Glutamatergic neuron (in vitro differentiated cells): ENCODE results near the gene SH3BP5. TPM values are rescaled to one million over a fixed set of nuclear protein-coding genes. Genes with fewer than 3 reads are reported as not detected.
"Not testable (repeated sequence)": the region's sequence is repeated elsewhere in the genome, so short reads cannot be mapped to it uniquely, and the experiment has no call there.

Source experiments
- DNase-seq: peaks from one replicate; pipeline ENCODE4 v3.0.0; 2022
- H3K27ac Mint-ChIP-seq: one replicate; pipeline ENCODE4 v1.8.0; 2020; ENCODE audit warnings: mild to moderate bottlenecking, mixed read lengths, inconsistent platforms; ENCODE audit not compliant: unreplicated experiment
- H3K27me3 Mint-ChIP-seq: one replicate; pipeline ENCODE4 v1.8.0; 2020; ENCODE audit warnings: mild to moderate bottlenecking, moderate library complexity, mixed read lengths, inconsistent platforms; ENCODE audit not compliant: unreplicated experiment
- H3K36me3 Mint-ChIP-seq: one replicate; pipeline ENCODE4 v1.8.0; 2020; ENCODE audit warnings: mild to moderate bottlenecking, mixed read lengths, inconsistent platforms; ENCODE audit not compliant: unreplicated experiment
- H3K4me1 Mint-ChIP-seq: one replicate; pipeline ENCODE4 v1.8.0; 2020; ENCODE audit warnings: mild to moderate bottlenecking, low read depth, mixed read lengths, inconsistent platforms; ENCODE audit not compliant: unreplicated experiment
- H3K4me3 Mint-ChIP-seq: one replicate; pipeline ENCODE4 v1.8.0; 2020; ENCODE audit warnings: mild to moderate bottlenecking, mixed read lengths, inconsistent platforms; ENCODE audit not compliant: unreplicated experiment
- H3K9me3 Mint-ChIP-seq: one replicate; pipeline ENCODE4 v1.8.0; 2020; ENCODE audit warnings: mild to moderate bottlenecking, moderate library complexity, mixed read lengths, inconsistent platforms; ENCODE audit not compliant: unreplicated experiment
- CTCF ChIP-seq: fragments of 200-600 bp; sonication (generic); IDR thresholded peaks from one replicate; pipeline ENCODE4 v1.5.0; 2021; ENCODE audit not compliant: partially characterized antibody, unreplicated experiment
- total RNA-seq: library from RNA; stranded (reverse); fragmentation: NEBNext Ultra II Directional; extraction: Animal tissue kit (Norgen Biotek cat#: 25700); gene quantifications from one replicate; pipeline ENCODE4 v1.2.1, GENCODE V29; 2021; ENCODE audit not compliant: unreplicated experiment

The SH3BP5 gene
- total RNA-seq, 1 donor from 2014 or later, result 25.3 TPM

- H3K27me3 Mint-ChIP-seq, result peaks cover 8% of the 10 kb centered on the region
- H3K27ac Mint-ChIP-seq, result no peak overlapping the region
- H3K36me3 Mint-ChIP-seq, result no peaks in the 10 kb centered on the region
Measured at GRCh38 chr3:15355086-15355485, 22.7 kb upstream of the SH3BP5 start.

GRCh38 chr3:15354485-15354884 lies 22.1 kb upstream of the SH3BP5 start:
- Mint-ChIP-seq H3K36me3 (no peaks in the 10 kb centered on the region), H3K4me1 (no peaks in the 10 kb centered on the region)
- no peak for DNase-seq

More at GRCh38 chr3:15355086-15355485, 22.7 kb upstream of the SH3BP5 start:
- no peak for TF ChIP-seq CTCF
- Mint-ChIP-seq H3K4me1 (no peaks in the 10 kb centered on the region), H3K4me3 (no peak overlapping the region), H3K9me3 (peaks cover 3% of the 10 kb centered on the region)
- no peak for DNase-seq

GRCh38 chr3:15350141-15350540 lies 17.8 kb upstream of the SH3BP5 start:
- Mint-ChIP-seq H3K9me3 (peaks cover 5% of the 10 kb centered on the region), H3K36me3 (no peaks in the 10 kb centered on the region), H3K27ac (no peak overlapping the region), H3K27me3 (peaks cover 7% of the 10 kb centered on the region), H3K4me3 (no peak overlapping the region), H3K4me1 (peaks cover 5% of the 10 kb centered on the region)
- no peak for TF ChIP-seq CTCF
- no peak for DNase-seq

More at GRCh38 chr3:15354485-15354884, 22.1 kb upstream of the SH3BP5 start:
- H3K27me3 Mint-ChIP-seq, result peaks cover 8% of the 10 kb centered on the region
- no peak overlapping the region for H3K27ac Mint-ChIP-seq
- no peak overlapping the region for H3K4me3 Mint-ChIP-seq
- TF ChIP-seq CTCF, result no peak
- peaks cover 4% of the 10 kb centered on the region for H3K9me3 Mint-ChIP-seq

GRCh38 chr3:15349438-15349837 lies 17.1 kb upstream of the SH3BP5 start:
- H3K27ac Mint-ChIP-seq, H3K4me1 Mint-ChIP-seq, H3K36me3 Mint-ChIP-seq, H3K9me3 Mint-ChIP-seq, DNase-seq, H3K27me3 Mint-ChIP-seq, H3K4me3 Mint-ChIP-seq: not testable (repeated sequence)

- H3K9me3 Mint-ChIP-seq, result peaks cover 5% of the 10 kb centered on the region
- no peak overlapping the region for H3K27ac Mint-ChIP-seq
- H3K4me1 Mint-ChIP-seq, result peaks cover 7% of the 10 kb centered on the region
- no peaks in the 10 kb centered on the region for H3K36me3 Mint-ChIP-seq
- peaks cover 7% of the 10 kb centered on the region for H3K27me3 Mint-ChIP-seq
- no peak overlapping the region for H3K4me3 Mint-ChIP-seq
- TF ChIP-seq CTCF, result no peak
- no peak for DNase-seq
Measured at GRCh38 chr3:15348246-15348645, 15.9 kb upstream of the SH3BP5 start.

- DNase-seq, result no peak
- Mint-ChIP-seq H3K4me3 (no peak overlapping the region), H3K4me1 (peaks cover 7% of the 10 kb centered on the region), H3K27ac (no peak overlapping the region), H3K27me3 (peaks cover 7% of the 10 kb centered on the region), H3K36me3 (no peaks in the 10 kb centered on the region), H3K9me3 (peaks cover 5% of the 10 kb centered on the region)
- TF ChIP-seq CTCF, result no peak
Measured at GRCh38 chr3:15347737-15348110, 15.3 kb upstream of the SH3BP5 start.
